ENCODE data around the gene ATMIN. TPM values are rescaled to one million over a fixed set of nuclear protein-coding genes. Genes with fewer than 3 reads are reported as not detected.

The ATMIN gene
- total and polyA plus RNA-seq, 10 of the 15 experiments (the other 5 are each of a cell fraction or from before 2014, with no cell fraction given), result 5.2 to 28.9 (median 18.3) TPM

- peak; percentile 99 for TF ChIP-seq BHLHE40 (IDR thresholded peaks at IDR 0.05; ENCODE audit: borderline replicate concordance in 1 of 2, low read depth in 2 of 2, low read length in 1 of 2)
- TF ChIP-seq JUNB (IDR thresholded peaks at IDR 0.05), result no peak
- TF ChIP-seq ZNF274 (IDR thresholded peaks at IDR 0.05; ENCODE audit: insufficient read depth, insufficient read length), result no peak
- TF ChIP-seq PKNOX1 (IDR thresholded peaks at IDR 0.05), result no peak
- no peak for TF ChIP-seq ZNF217 (IDR thresholded peaks at IDR 0.05)
- TF ChIP-seq NR2C1 (IDR thresholded peaks at IDR 0.05), result no peak
- TF ChIP-seq EGR1 (IDR thresholded peaks at IDR 0.05; ENCODE audit: borderline replicate concordance in 1 of 2, low read depth in 2 of 2, low read length in 2 of 2), result peak; percentile 53 to 97
- TF ChIP-seq ZSCAN29 (IDR thresholded peaks at IDR 0.05), result no peak
- no peak for TF ChIP-seq ZBTB11 (CRISPR knock-in tag; IDR thresholded peaks at IDR 0.05)
- TF ChIP-seq NBN (IDR thresholded peaks at IDR 0.05), result peak; percentile 99
- TF ChIP-seq NR2F1 (conservative IDR thresholded peaks at IDR 0.05), result peak; percentile 35; the same call in 1 of the 2 replicates
- TF ChIP-seq SUZ12 (IDR thresholded peaks at IDR 0.05; ENCODE audit: unreplicated experiment), result no peak
- TF ChIP-seq NFXL1 (IDR thresholded peaks at IDR 0.05; ENCODE audit: borderline replicate concordance), result peak; percentile 96
- no peak for TF ChIP-seq TCF3 (IDR thresholded peaks at IDR 0.05; ENCODE audit: borderline replicate concordance, insufficient read depth, low read depth, low read length)
- TF ChIP-seq FOS (IDR thresholded peaks at IDR 0.05; ENCODE audit: borderline replicate concordance, extremely low read depth, insufficient read length), result no peak
- peak; percentile 76 for TF ChIP-seq MLLT1 (IDR thresholded peaks at IDR 0.05)
- no peak; the same call in 1 of the 2 replicates for TF ChIP-seq SMARCA5 (IDR thresholded peaks at IDR 0.05)
- TF ChIP-seq CHD2 (IDR thresholded peaks at IDR 0.05; ENCODE audit: borderline replicate concordance, low read depth, low read length), result 0 out of 2 replicates have a peak, but pooled peaks have one; percentile 34
- TF ChIP-seq BMI1 (IDR thresholded peaks at IDR 0.05; ENCODE audit: borderline replicate concordance), result no peak
- TF ChIP-seq NR2C2 (IDR thresholded peaks at IDR 0.05; ENCODE audit: borderline replicate concordance, control insufficient read depth, insufficient read length, low read depth), result no peak
- peak; percentile 99 for TF ChIP-seq SREBF1 (IDR thresholded peaks at IDR 0.05; ENCODE audit: low read length)
- no peak for TF ChIP-seq PBX3 (IDR thresholded peaks at IDR 0.05; ENCODE audit: insufficient replicate concordance, low read depth, low read length)
- TF ChIP-seq EED (IDR thresholded peaks at IDR 0.05; ENCODE audit: low read depth), result no peak; the same call in 1 of the 2 replicates
- no peak; the same call in none of the 2 replicates for TF ChIP-seq SMAD5 (IDR thresholded peaks at IDR 0.05; ENCODE audit: low read depth)
Observed at GRCh38 chr16:81006813-81007695, 28.6 kb upstream of the ATMIN start, which contains the start of the genes CENPN and CMC2 (continued).
